ENCODE results near the gene INKA1.

The INKA1 gene

GRCh38 chr3:49842843-49843517 lies 39.9 kb downstream of the INKA1 start:
- TF ChIP-seq, protein P1, sequence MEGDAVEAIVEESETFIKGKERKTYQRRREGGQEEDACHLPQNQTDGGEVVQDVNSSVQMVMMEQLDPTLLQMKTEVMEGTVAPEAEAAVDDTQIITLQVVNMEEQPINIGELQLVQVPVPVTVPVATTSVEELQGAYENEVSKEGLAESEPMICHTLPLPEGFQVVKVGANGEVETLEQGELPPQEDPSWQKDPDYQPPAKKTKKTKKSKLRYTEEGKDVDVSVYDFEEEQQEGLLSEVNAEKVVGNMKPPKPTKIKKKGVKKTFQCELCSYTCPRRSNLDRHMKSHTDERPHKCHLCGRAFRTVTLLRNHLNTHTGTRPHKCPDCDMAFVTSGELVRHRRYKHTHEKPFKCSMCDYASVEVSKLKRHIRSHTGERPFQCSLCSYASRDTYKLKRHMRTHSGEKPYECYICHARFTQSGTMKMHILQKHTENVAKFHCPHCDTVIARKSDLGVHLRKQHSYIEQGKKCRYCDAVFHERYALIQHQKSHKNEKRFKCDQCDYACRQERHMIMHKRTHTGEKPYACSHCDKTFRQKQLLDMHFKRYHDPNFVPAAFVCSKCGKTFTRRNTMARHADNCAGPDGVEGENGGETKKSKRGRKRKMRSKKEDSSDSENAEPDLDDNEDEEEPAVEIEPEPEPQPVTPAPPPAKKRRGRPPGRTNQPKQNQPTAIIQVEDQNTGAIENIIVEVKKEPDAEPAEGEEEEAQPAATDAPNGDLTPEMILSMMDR (IDR thresholded peaks at IDR 0.05; ENCODE audit: insufficient read depth, low read length, poor library complexity, severe bottlenecking): no peak
- TF ChIP-seq EZH2phosphoT487 (conservative IDR thresholded peaks at IDR 0.05; ENCODE audit: low read length): no peak
- no peak overlapping the region for H3K9ac ChIP-seq (ENCODE audit: low read length)
- H3K4me2 ChIP-seq (ENCODE audit: low read depth, low read length, poor library complexity, severe bottlenecking): no peak overlapping the region
- no peaks in the 10 kb centered on the region for H3K9me2 ChIP-seq (replicated peaks; ENCODE audit: insufficient read depth, low read length)
- no peak overlapping the region for H3K27ac ChIP-seq (ENCODE audit: low read depth, low read length)
- H3K9me3 ChIP-seq (ENCODE audit: insufficient read depth, low read length): no peaks in the 10 kb centered on the region
- no peaks in the 10 kb centered on the region for H4K20me1 ChIP-seq (ENCODE audit: low read depth, low read length)
- H2AFZ ChIP-seq (ENCODE audit: low read depth, low read length, severe bottlenecking): no peak overlapping the region
- no peaks in the 10 kb centered on the region for H3K79me2 ChIP-seq (ENCODE audit: insufficient read depth, low read length)
- no peaks in the 10 kb centered on the region for H3K27me3 ChIP-seq (ENCODE audit: low read length)
- H3F3A ChIP-seq (ENCODE audit: insufficient read depth): no peaks in the 10 kb centered on the region
- no peak overlapping the region for H3K4me3 ChIP-seq (ENCODE audit: insufficient read depth, low read length, poor library complexity, severe bottlenecking)
- H3K36me3 ChIP-seq (ENCODE audit: low read length): no peaks in the 10 kb centered on the region

- no peaks in the 10 kb centered on the region for H3K36me3 ChIP-seq (ENCODE audit: low read length)
- no peaks in the 10 kb centered on the region for H3K9me2 ChIP-seq (replicated peaks; ENCODE audit: insufficient read depth, low read length)
- H3K9ac ChIP-seq (ENCODE audit: low read length): no peak overlapping the region
- H3K27me3 ChIP-seq (ENCODE audit: low read length): no peaks in the 10 kb centered on the region
- H3K79me2 ChIP-seq (ENCODE audit: insufficient read depth, low read length): no peaks in the 10 kb centered on the region
- H4K20me1 ChIP-seq (ENCODE audit: low read depth, low read length): no peaks in the 10 kb centered on the region
- no peaks in the 10 kb centered on the region for H3F3A ChIP-seq (ENCODE audit: insufficient read depth)
- H3K27ac ChIP-seq (ENCODE audit: low read depth, low read length): no peak overlapping the region
- TF ChIP-seq, protein P1 (IDR thresholded peaks at IDR 0.05; ENCODE audit: insufficient read depth, low read length, poor library complexity, severe bottlenecking): no peak
- TF ChIP-seq EZH2phosphoT487 (conservative IDR thresholded peaks at IDR 0.05; ENCODE audit: low read length): no peak
- H3K9me3 ChIP-seq (ENCODE audit: insufficient read depth, low read length): no peaks in the 10 kb centered on the region
- no peak overlapping the region for H3K4me3 ChIP-seq (ENCODE audit: insufficient read depth, low read length, poor library complexity, severe bottlenecking)
- H3K4me2 ChIP-seq (ENCODE audit: low read depth, low read length, poor library complexity, severe bottlenecking): no peak overlapping the region
- no peak overlapping the region for H2AFZ ChIP-seq (ENCODE audit: low read depth, low read length, severe bottlenecking)
Observed at GRCh38 chr3:49844464-49845183, 41.6 kb downstream of the INKA1 start.

- Histone ChIP-seq H3K27ac (ENCODE audit: low read depth, low read length) (no peak overlapping the region), H3K4me3 (ENCODE audit: insufficient read depth, low read length, poor library complexity, severe bottlenecking) (no peak overlapping the region), H3K4me2 (ENCODE audit: low read depth, low read length, poor library complexity, severe bottlenecking) (no peak overlapping the region), H2AFZ (ENCODE audit: low read depth, low read length, severe bottlenecking) (no peak overlapping the region), H4K20me1 (ENCODE audit: low read depth, low read length) (no peaks in the 10 kb centered on the region), H3K36me3 (ENCODE audit: low read length) (no peaks in the 10 kb centered on the region), H3K79me2 (ENCODE audit: insufficient read depth, low read length) (0 out of 2 replicates have a peak, but pooled peaks cover 8% of the 10 kb centered on the region), H3K9ac (ENCODE audit: low read length) (no peak overlapping the region), H3K27me3 (ENCODE audit: low read length) (no peaks in the 10 kb centered on the region), H3K9me2 (replicated peaks; ENCODE audit: insufficient read depth, low read length) (no peaks in the 10 kb centered on the region), H3K9me3 (ENCODE audit: insufficient read depth, low read length) (no peaks in the 10 kb centered on the region), H3F3A (ENCODE audit: insufficient read depth) (no peaks in the 10 kb centered on the region)
- TF ChIP-seq, protein P1 (IDR thresholded peaks at IDR 0.05; ENCODE audit: insufficient read depth, low read length, poor library complexity, severe bottlenecking): no peak
- no peak for TF ChIP-seq EZH2phosphoT487 (conservative IDR thresholded peaks at IDR 0.05; ENCODE audit: low read length)
Observed at GRCh38 chr3:49845694-49846093, 42.6 kb downstream of the INKA1 start.
